GM12878 (cell line): Measurements from ENCODE around the gene SYN1. TPM values are rescaled to one million over a fixed set of nuclear protein-coding genes. Genes with fewer than 3 reads are reported as not detected.
A peak's percentile ranks its signal among the peaks of the same experiment; 100 is the strongest.

Source experiments
- ATF7 ChIP-seq: fragments of 450-650 bp; IDR thresholded peaks from 2 replicates; pipeline ENCODE4 v1.6.1; 2016; ENCODE audit warnings: low read depth, mild to moderate bottlenecking
- BHLHE40 ChIP-seq, 2 experiments: fragments of 450-650 bp in 1 of 2; IDR thresholded peaks; 2 replicates each; pipeline ENCODE4 v1.6.1; 2011 to 2017; ENCODE audit warnings: low read depth in 2 of 2, borderline replicate concordance in 1 of 2, improper control_type of control experiment in 1 of 2, low read length in 1 of 2, mild to moderate bottlenecking in 1 of 2
- CBFB ChIP-seq: IDR thresholded peaks from 2 replicates; pipeline ENCODE4 v1.6.1; 2016; ENCODE audit warnings: antibody characterized with exemption, low read depth
- CBX3 ChIP-seq: fragments of 200-600 bp; sonication (generic); IDR thresholded peaks from 2 replicates; pipeline ENCODE4 v1.6.1; 2016; ENCODE audit warnings: low read depth, borderline replicate concordance
- CEBPB ChIP-seq, 2 experiments: fragments of 150-350 bp in 1 of 2; IDR thresholded peaks; 2 replicates each; pipeline ENCODE4 v1.6.1; 2012 to 2014; ENCODE audit warnings: low read depth in 2 of 2, low read length in 2 of 2, borderline replicate concordance in 1 of 2, inconsistent platforms in 1 of 2
- CHD4 ChIP-seq: fragments of 200-600 bp; sonication (generic); IDR thresholded peaks from 2 replicates; pipeline ENCODE4 v1.6.1; 2016; ENCODE audit warnings: mild to moderate bottlenecking
- HDAC6 ChIP-seq: fragments of 200-600 bp; sonication (generic); IDR thresholded peaks from one replicate; pipeline ENCODE4 v1.8.0; 2017; ENCODE audit warnings: antibody characterized with exemption; ENCODE audit not compliant: unreplicated experiment
- HDGF ChIP-seq: fragments of 450-650 bp; IDR thresholded peaks from 2 replicates; pipeline ENCODE4 v1.6.1; 2016; ENCODE audit warnings: antibody characterized with exemption
- JUND ChIP-seq: IDR thresholded peaks from 2 replicates; pipeline ENCODE4 v1.6.1; 2012; ENCODE audit warnings: low read depth, mild to moderate bottlenecking, low read length, improper control_type of control experiment, moderate library complexity
- KDM1A ChIP-seq: fragments of 200-600 bp; sonication (generic); IDR thresholded peaks from 2 replicates; pipeline ENCODE4 v1.6.1; 2016; ENCODE audit warnings: borderline replicate concordance
- MTA2 ChIP-seq: fragments of 450-650 bp; IDR thresholded peaks from 2 replicates; pipeline ENCODE4 v1.6.1; 2016; ENCODE audit warnings: low read depth, mild to moderate bottlenecking, moderate library complexity
- NBN ChIP-seq: fragments of 450-650 bp; IDR thresholded peaks from 2 replicates; pipeline ENCODE4 v1.6.1; 2016
- NR2C1 ChIP-seq: fragments of 450-650 bp; IDR thresholded peaks from 2 replicates; pipeline ENCODE4 v1.6.1; 2017; ENCODE audit warnings: antibody characterized with exemption, mild to moderate bottlenecking, moderate library complexity
- POLR2A ChIP-seq: IDR thresholded peaks from 2 replicates; pipeline ENCODE4 v1.6.1; 2011; ENCODE audit warnings: low read depth, mild to moderate bottlenecking, low read length
- RAD51 ChIP-seq: fragments of 450-650 bp; IDR thresholded peaks from 2 replicates; pipeline ENCODE4 v1.6.1; 2016; ENCODE audit warnings: moderate library complexity, mild to moderate bottlenecking, inconsistent platforms
- RCOR1 ChIP-seq: conservative IDR thresholded peaks from 2 replicates; pipeline ENCODE4 v1.6.1; 2012; ENCODE audit warnings: low read depth, low read length, improper control_type of control experiment
- SIN3A ChIP-seq: IDR thresholded peaks from 2 replicates; pipeline ENCODE4 v1.6.1; 2012; ENCODE audit warnings: low read depth, low read length, improper control_type of control experiment
- SIX5 ChIP-seq: IDR thresholded peaks from 2 replicates; pipeline ENCODE4 v1.6.1; 2011; ENCODE audit warnings: mild to moderate bottlenecking, low read depth, low read length, moderate library complexity; ENCODE audit not compliant: severe bottlenecking
- SMAD5 ChIP-seq: IDR thresholded peaks from 2 replicates; pipeline ENCODE4 v1.6.1; 2016; ENCODE audit warnings: antibody characterized with exemption, low read depth
- SMARCA5 ChIP-seq: fragments of 450-650 bp; IDR thresholded peaks from 2 replicates; pipeline ENCODE4 v1.6.1; 2017; ENCODE audit warnings: mild to moderate bottlenecking
- SMC3 ChIP-seq: IDR thresholded peaks from 2 replicates; pipeline ENCODE4 v1.6.1; 2011; ENCODE audit warnings: low read length, improper control_type of control experiment, borderline replicate concordance
- SRF ChIP-seq, 2 experiments: IDR thresholded peaks; 2 replicates each; pipeline ENCODE4 v1.6.1; 2011; ENCODE audit warnings: low read depth in 2 of 2, low read length in 2 of 2, mild to moderate bottlenecking in 1 of 2, moderate library complexity in 1 of 2
- ZNF207 ChIP-seq: fragments of 450-650 bp; IDR thresholded peaks from 2 replicates; pipeline ENCODE4 v1.6.1; 2014; ENCODE audit warnings: antibody characterized with exemption, mild to moderate bottlenecking, borderline replicate concordance
- ZNF217 ChIP-seq: fragments of 450-650 bp; IDR thresholded peaks from 2 replicates; pipeline ENCODE4 v1.6.1; 2017; ENCODE audit warnings: antibody characterized with exemption, mild to moderate bottlenecking
- polyA plus RNA-seq, 11 experiments: library from polyadenylated mRNA; depleted of rRNA in 4 of 11; unstranded in 6 of 11; stranded (reverse) in 5 of 11; fragments of >200 nt; fragmentation: Nextera tagmentation in 4 of 11; fragmentation: Illumina TruSeq in 1 of 11; extraction: Ambion mirVana in 4 of 11; extraction: Trizol in 1 of 11; gene quantifications; 1 replicate in 1 of 11; 2 replicates in 10 of 11; pipeline versions ENCODE4 v1.2.1 to v1.2.3, GENCODE V29; 2011 to 2016; ENCODE audit warnings: inconsistent platforms in 2 of 11, missing spikeins in 2 of 11, low read depth in 1 of 11
- total RNA-seq, 4 experiments: library from RNA; depleted of rRNA in 3 of 4; stranded (reverse); fragments of >200 nt in 3 of 4; fragmentation: Illumina TruSeq in 1 of 4; extraction: Trizol in 1 of 4; gene quantifications; 2 replicates each; pipeline versions ENCODE4 v1.2.1 to v1.2.3, GENCODE V29; 2013 to 2021
- TF ChIP-seq, protein P1 (sequence below): fragments of 450-650 bp; IDR thresholded peaks from 2 replicates; pipeline ENCODE4 v1.6.1; 2018; ENCODE audit warnings: mild to moderate bottlenecking, low read depth, moderate library complexity; ENCODE audit not compliant: partially characterized antibody
- TF ChIP-seq, protein P2 (sequence below): fragments of 450-650 bp; IDR thresholded peaks from 2 replicates; pipeline ENCODE4 v1.6.1; 2017; ENCODE audit warnings: low read depth, mild to moderate bottlenecking, moderate library complexity
- TF ChIP-seq, protein P3 (sequence below): IDR thresholded peaks from 2 replicates; pipeline ENCODE4 v1.6.1; 2011; ENCODE audit warnings: low read depth, low read length, improper control_type of control experiment, borderline replicate concordance

SYN1 gene
- total and polyA plus RNA-seq, 10 of the 15 experiments (the other 5 are each of a cell fraction or from before 2014, with no cell fraction given), result 0.09 to 0.57 (median 0.16) TPM; not detected in 3

DNA sequence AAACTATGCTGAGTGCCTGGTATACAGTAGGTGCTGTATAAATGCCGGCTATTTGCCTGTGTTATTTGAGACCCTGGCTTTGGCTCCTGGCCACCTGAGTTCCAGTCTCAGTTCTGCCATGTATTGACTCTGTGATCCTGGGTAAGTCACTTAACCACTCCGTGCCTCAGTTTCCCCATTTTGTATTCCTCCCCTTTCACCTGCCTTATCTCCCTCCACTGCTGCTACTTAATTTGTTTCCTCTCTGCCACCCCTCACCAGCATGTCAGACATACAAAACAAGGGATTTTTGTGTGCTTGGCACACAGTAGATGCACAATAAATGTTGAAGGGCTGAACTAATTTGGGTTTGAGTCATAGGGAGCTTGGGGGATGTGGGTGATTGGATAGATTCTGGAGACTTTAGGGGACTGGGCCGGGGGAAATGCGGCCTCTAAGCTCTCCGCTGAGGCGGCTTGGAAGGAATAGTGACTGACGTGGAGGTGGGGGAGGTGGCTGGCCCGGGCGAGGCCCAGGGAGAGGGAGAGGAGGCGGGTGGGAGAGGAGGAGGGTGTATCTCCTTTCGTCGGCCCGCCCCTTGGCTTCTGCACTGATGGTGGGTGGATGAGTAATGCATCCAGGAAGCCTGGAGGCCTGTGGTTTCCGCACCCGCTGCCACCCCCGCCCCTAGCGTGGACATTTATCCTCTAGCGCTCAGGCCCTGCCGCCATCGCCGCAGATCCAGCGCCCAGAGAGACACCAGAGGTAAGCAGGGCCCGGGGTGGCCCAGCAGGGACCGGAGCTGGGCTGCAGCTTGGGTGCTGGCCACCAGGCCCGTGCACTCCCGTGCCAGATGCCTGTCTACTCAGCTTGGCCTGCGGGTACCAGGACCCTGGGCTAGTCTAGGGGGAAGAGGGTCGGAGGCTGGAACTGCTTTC is 37.7 kb downstream of the SYN1 start, which contains the start of gene TIMP1 (continued):
- TF ChIP-seq ZNF217 (no peak), POLR2A (peak; percentile 80), HDAC6 (no peak), JUND (peak; percentile 36; the same call in 1 of the 2 replicates), NBN (peak; percentile 32; the same call in 1 of the 2 replicates), SIN3A (no peak), CBFB (peak; percentile 69), NR2C1 (no peak), SMARCA5 (0 out of 2 replicates have a peak, but pooled peaks have one; percentile 11), SIX5 (no peak), BHLHE40 (IDR thresholded peaks at IDR 0.05; ENCODE audit: borderline replicate concordance in 1 of 2, low read depth in 2 of 2, low read length in 1 of 2) (peak in 1 of 2 experiments; percentile 59; a peak in 2 of 4 replicates), CHD4 (no peak), ZNF207 (0 out of 2 replicates have a peak, but pooled peaks have one; percentile 33), SMAD5 (0 out of 2 replicates have a peak, but pooled peaks have one; percentile 45), HDGF (peak; percentile 57; the same call in 1 of the 2 replicates), KDM1A (no peak), CEBPB (IDR thresholded peaks at IDR 0.05; ENCODE audit: borderline replicate concordance in 1 of 2, low read depth in 2 of 2, low read length in 2 of 2) (no peak), SMC3 (no peak), RAD51 (no peak), RCOR1 (no peak), ATF7 (peak; percentile 70; the same call in 1 of the 2 replicates), SRF (IDR thresholded peaks at IDR 0.05; ENCODE audit: low read depth in 2 of 2, low read length in 2 of 2) (no peak), MTA2 (peak; percentile 35; the same call in 1 of the 2 replicates), CBX3 (no peak)
- TF ChIP-seq, protein P1, sequence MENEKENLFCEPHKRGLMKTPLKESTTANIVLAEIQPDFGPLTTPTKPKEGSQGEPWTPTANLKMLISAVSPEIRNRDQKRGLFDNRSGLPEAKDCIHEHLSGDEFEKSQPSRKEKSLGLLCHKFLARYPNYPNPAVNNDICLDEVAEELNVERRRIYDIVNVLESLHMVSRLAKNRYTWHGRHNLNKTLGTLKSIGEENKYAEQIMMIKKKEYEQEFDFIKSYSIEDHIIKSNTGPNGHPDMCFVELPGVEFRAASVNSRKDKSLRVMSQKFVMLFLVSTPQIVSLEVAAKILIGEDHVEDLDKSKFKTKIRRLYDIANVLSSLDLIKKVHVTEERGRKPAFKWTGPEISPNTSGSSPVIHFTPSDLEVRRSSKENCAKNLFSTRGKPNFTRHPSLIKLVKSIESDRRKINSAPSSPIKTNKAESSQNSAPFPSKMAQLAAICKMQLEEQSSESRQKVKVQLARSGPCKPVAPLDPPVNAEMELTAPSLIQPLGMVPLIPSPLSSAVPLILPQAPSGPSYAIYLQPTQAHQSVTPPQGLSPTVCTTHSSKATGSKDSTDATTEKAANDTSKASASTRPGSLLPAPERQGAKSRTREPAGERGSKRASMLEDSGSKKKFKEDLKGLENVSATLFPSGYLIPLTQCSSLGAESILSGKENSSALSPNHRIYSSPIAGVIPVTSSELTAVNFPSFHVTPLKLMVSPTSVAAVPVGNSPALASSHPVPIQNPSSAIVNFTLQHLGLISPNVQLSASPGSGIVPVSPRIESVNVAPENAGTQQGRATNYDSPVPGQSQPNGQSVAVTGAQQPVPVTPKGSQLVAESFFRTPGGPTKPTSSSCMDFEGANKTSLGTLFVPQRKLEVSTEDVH, result no peak
- TF ChIP-seq, protein P2, sequence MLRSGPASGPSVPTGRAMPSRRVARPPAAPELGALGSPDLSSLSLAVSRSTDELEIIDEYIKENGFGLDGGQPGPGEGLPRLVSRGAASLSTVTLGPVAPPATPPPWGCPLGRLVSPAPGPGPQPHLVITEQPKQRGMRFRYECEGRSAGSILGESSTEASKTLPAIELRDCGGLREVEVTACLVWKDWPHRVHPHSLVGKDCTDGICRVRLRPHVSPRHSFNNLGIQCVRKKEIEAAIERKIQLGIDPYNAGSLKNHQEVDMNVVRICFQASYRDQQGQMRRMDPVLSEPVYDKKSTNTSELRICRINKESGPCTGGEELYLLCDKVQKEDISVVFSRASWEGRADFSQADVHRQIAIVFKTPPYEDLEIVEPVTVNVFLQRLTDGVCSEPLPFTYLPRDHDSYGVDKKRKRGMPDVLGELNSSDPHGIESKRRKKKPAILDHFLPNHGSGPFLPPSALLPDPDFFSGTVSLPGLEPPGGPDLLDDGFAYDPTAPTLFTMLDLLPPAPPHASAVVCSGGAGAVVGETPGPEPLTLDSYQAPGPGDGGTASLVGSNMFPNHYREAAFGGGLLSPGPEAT, result no peak; the same call in 1 of the 2 replicates
- TF ChIP-seq, protein P3, sequence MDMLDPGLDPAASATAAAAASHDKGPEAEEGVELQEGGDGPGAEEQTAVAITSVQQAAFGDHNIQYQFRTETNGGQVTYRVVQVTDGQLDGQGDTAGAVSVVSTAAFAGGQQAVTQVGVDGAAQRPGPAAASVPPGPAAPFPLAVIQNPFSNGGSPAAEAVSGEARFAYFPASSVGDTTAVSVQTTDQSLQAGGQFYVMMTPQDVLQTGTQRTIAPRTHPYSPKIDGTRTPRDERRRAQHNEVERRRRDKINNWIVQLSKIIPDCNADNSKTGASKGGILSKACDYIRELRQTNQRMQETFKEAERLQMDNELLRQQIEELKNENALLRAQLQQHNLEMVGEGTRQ, result no peak
